MM.1S (cell line): ENCODE measurements around the gene ERCC1.

ENCODE experiments used
- CTCF ChIP-seq: fragments of 300-600 bp; sonication (generic); IDR thresholded peaks from 2 replicates; pipeline ENCODE4 v1.5.1; 2016; ENCODE audit warnings: antibody characterized with exemption, low read length, mixed read lengths
- EZH2 ChIP-seq: fragments of 300-600 bp; sonication (generic); optimal IDR thresholded peaks from 2 replicates; pipeline ENCODE3; 2017; ENCODE audit warnings: low read depth, mild to moderate bottlenecking, antibody characterized with exemption, low read length, mixed read lengths

GRCh38 chr19:45460807-45461347 lies 37.2 kb upstream of the ERCC1 start:
- TF ChIP-seq CTCF = no peak
- TF ChIP-seq EZH2 = no peak
